Type B pancreatic cell (in vitro differentiated cells): ENCODE measurements around the gene PHB1. TPM values are rescaled to one million over a fixed set of nuclear protein-coding genes. Genes with fewer than 3 reads are reported as not detected.

Source experiments
- DNase-seq: peaks from one replicate; pipeline ENCODE4 v3.0.0; 2021; ENCODE audit warnings: mixed read lengths; ENCODE audit not compliant: unreplicated experiment; ENCODE audit errors: extremely low spot score
- H3K27ac Mint-ChIP-seq: 2 replicates; pipeline ENCODE4 v1.8.0; 2021; ENCODE audit warnings: mild to moderate bottlenecking, mixed read lengths
- H3K27me3 Mint-ChIP-seq: 2 replicates; pipeline ENCODE4 v1.8.0; 2021; ENCODE audit warnings: mixed read lengths
- H3K36me3 Mint-ChIP-seq: 2 replicates; pipeline ENCODE4 v1.8.0; 2021; ENCODE audit warnings: mixed read lengths
- H3K4me1 Mint-ChIP-seq: one replicate; pipeline ENCODE4 v1.8.0; 2021; ENCODE audit warnings: mixed read lengths; ENCODE audit not compliant: unreplicated experiment
- H3K4me3 Mint-ChIP-seq: 2 replicates; pipeline ENCODE4 v1.8.0; 2021; ENCODE audit warnings: mild to moderate bottlenecking, mixed read lengths
- H3K9me3 Mint-ChIP-seq: 2 replicates; pipeline ENCODE4 v1.8.0; 2021; ENCODE audit warnings: mixed read lengths
- total RNA-seq: library from RNA; stranded (reverse); gene quantifications from 2 replicates; pipeline ENCODE4 v1.2.1, GENCODE V29; 2021; ENCODE audit warnings: low replicate concordance
- TF ChIP-seq, protein P1 (sequence below): fragments of 200-600 bp; sonication (generic); conservative IDR thresholded peaks from 2 replicates; pipeline ENCODE4 v1.5.0; 2021; ENCODE audit warnings: antibody characterized with exemption, mild to moderate bottlenecking

The PHB1 gene
- total RNA-seq, 1 donor from 2014 or later = 231 TPM

DNA sequence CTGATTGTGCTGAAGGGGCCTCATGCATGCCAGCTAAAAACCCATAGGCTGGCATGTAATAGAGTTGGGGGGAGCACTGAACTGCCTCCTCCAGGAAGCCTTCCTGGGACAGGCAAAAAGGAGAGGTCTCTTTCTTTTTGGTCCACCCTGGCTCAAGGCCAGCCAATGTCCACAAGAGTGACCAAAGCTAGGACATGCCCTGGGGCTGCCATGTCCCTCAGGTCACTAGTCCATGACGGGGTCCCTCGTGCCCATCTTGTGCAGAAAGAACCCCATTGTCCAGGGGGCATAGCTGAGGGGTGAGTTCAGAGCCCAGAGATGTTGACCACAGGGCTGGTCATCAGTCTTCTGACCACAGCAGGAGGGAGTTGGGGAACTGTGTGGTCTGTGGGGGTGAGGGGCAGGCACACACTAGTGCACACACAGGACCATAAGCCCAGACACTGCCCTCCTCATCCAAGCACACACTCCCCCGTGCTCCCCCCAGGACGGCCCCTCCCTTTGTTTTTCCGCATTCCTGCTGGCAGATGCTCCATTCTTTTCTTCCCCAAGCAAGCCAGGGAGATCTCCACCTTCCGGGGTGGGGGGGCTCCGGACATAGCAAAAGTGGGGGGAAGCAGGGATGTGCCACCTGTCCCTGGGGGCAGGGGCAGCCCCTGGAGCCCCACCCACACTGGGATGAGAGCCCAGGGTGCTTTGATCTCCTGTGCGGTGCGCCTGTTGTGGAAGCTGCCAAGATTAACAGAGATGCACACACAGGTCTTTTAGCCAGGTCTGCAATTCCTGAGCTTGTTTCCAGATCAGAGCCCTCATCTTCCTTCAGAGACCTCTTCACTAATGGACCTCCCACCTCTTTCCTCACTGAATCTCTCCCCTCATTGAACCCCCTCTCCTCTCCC lies 25.2 kb upstream of the PHB1 start:
- TF ChIP-seq, protein P1, sequence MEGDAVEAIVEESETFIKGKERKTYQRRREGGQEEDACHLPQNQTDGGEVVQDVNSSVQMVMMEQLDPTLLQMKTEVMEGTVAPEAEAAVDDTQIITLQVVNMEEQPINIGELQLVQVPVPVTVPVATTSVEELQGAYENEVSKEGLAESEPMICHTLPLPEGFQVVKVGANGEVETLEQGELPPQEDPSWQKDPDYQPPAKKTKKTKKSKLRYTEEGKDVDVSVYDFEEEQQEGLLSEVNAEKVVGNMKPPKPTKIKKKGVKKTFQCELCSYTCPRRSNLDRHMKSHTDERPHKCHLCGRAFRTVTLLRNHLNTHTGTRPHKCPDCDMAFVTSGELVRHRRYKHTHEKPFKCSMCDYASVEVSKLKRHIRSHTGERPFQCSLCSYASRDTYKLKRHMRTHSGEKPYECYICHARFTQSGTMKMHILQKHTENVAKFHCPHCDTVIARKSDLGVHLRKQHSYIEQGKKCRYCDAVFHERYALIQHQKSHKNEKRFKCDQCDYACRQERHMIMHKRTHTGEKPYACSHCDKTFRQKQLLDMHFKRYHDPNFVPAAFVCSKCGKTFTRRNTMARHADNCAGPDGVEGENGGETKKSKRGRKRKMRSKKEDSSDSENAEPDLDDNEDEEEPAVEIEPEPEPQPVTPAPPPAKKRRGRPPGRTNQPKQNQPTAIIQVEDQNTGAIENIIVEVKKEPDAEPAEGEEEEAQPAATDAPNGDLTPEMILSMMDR = no peak
- no peak overlapping the region for H3K4me3 Mint-ChIP-seq
- H3K9me3 Mint-ChIP-seq = no peaks in the 10 kb centered on the region
- H3K4me1 Mint-ChIP-seq = peaks cover 54% of the 10 kb centered on the region
- peak overlapping the region; percentile 43 for H3K27ac Mint-ChIP-seq
- H3K27me3 Mint-ChIP-seq = peaks cover 61% of the 10 kb centered on the region
- no peaks in the 10 kb centered on the region for H3K36me3 Mint-ChIP-seq
- no peak for DNase-seq

DNA sequence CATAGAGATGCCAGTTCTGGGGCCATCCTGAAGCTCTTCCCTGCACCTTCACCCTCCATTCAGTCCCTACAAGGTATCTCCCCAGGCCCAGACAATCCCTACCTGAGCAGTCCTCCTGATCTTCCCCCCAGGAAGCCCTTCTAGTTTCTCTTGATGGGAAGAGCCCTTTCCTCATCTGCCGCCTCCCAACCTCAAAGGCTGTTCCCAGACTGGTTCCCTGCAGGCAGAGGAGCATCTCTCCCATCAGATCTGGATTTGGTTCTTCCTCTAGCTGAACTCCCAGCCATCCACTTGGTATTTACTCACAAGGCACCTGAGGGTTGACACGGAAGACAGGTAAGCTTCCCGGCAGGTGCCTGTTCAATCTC lies 24.6 kb upstream of the PHB1 start:
- H3K27ac Mint-ChIP-seq = peak overlapping the region; percentile 43
- peaks cover 61% of the 10 kb centered on the region for H3K27me3 Mint-ChIP-seq
- no peaks in the 10 kb centered on the region for H3K9me3 Mint-ChIP-seq
- H3K4me3 Mint-ChIP-seq = peak overlapping the region; percentile 66
- peaks cover 54% of the 10 kb centered on the region for H3K4me1 Mint-ChIP-seq
- no peaks in the 10 kb centered on the region for H3K36me3 Mint-ChIP-seq
- DNase-seq = no peak
- TF ChIP-seq, protein P1 = no peak

DNA sequence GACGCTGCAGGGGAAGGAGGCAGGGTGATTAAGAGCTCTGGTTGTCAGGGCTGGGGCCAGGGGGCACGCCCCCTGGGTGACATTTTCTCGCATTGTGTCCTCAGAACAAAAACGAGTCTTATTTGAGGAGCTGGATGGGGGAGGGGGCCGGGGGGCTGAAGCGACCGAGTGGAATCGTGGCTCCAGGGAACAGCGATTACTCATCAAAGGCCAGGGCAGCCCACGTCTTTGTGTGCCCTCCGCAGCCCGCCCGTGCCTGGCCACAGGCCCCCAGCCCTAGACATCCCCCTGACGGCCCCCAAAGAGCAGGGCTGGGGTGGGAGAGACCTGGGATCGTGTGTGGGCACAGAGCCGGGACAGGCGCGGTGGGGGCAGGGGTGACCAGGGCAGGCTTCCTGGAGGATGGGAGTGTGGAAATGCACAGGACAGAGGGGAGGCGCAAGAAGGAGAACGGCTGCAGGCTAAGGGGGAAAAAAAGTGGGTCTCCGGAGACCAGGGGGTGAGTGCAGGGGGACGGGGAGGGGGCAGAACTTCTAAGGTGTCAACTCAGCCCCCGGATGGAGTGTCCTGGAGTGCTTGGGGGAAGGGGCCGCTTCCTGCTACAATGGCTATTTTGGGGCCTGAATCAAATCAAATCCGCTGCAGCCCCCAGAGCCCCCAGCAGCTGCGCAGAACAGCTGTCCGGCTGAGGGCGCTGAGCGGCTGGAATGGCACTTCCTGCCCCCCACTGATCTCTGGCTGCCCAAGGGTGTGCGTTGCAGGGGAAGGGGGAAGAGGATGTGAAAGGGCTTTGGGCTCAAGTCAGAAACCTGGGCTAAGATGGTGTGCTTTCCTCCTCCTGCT lies 24.0 kb upstream of the PHB1 start:
- H3K27me3 Mint-ChIP-seq = peaks cover 59% of the 10 kb centered on the region
- no peaks in the 10 kb centered on the region for H3K9me3 Mint-ChIP-seq
- H3K4me3 Mint-ChIP-seq = peak overlapping the region; percentile 66
- peaks cover 50% of the 10 kb centered on the region for H3K4me1 Mint-ChIP-seq
- peak overlapping the region; percentile 43 for H3K27ac Mint-ChIP-seq
- DNase-seq = no peak
- H3K36me3 Mint-ChIP-seq = no peaks in the 10 kb centered on the region
- TF ChIP-seq, protein P1 = no peak

DNA sequence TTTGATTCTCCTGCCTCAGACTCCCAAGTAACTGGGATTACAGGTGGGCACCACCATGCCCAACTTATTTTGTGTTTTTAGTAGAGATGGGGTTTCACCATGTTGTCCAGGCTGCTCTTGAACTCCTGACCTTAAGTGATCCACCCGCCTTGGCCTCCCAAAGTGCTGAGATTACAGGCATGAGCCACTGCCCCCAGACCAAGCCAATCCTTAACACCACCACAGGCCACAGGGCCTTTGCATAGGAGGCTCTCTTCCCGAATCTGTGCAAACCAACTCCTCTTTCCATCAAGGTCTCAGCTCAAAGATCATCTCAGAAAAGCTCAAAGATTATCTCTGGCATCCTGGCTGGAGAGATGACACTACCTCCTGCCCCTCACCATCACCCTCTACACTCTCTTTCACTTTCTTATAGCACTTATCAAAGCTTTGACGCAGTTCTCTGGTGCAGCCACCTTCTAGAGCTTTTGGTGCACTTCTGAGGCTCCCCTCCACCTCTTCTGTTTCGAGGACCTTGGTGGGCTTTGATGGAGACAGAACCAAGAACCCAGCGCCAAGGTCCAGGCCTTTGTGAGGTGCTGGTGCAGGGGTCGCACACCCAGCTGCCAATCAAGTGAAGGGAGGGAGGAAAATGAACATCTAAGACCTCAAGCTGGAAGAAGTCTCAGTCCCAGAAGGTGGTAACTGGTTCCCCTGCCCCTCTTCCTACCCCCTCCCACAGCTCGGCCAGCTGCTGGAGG lies 23.2 kb upstream of the PHB1 start:
- H3K27ac Mint-ChIP-seq = no peak overlapping the region
- H3K4me3 Mint-ChIP-seq = no peak overlapping the region
- H3K27me3 Mint-ChIP-seq = peaks cover 53% of the 10 kb centered on the region

DNA sequence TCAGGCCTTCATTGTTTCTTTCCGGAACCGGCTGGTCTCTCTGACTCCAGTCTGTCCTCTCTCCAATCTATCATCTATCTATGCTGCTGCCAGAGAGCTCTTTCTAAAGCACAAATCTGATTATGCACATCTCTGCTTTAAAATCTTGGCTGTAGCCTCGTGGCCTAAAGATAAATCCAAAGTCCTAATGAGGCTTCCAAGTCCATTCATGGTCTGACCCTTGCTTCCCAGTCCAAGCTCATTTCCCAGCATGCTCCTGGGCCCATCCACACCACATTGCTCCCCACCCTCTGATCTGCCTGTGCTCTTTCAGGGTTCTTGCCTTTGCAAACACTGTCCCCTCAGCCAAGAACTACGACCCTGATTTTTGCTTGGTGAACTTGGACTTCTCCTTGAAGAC lies 21.5 kb upstream of the PHB1 start:
- H3K27ac Mint-ChIP-seq = no peak overlapping the region
- peaks cover 43% of the 10 kb centered on the region for H3K27me3 Mint-ChIP-seq
- peaks cover 46% of the 10 kb centered on the region for H3K4me1 Mint-ChIP-seq
- H3K36me3 Mint-ChIP-seq = no peaks in the 10 kb centered on the region
- no peak overlapping the region for H3K4me3 Mint-ChIP-seq
- H3K9me3 Mint-ChIP-seq = no peaks in the 10 kb centered on the region
- no peak for DNase-seq
- TF ChIP-seq, protein P1 = no peak

More for the DNA sequence above, 23.2 kb upstream of the PHB1 start:
- no peak for DNase-seq
- no peaks in the 10 kb centered on the region for H3K36me3 Mint-ChIP-seq
- no peaks in the 10 kb centered on the region for H3K9me3 Mint-ChIP-seq
- peaks cover 48% of the 10 kb centered on the region for H3K4me1 Mint-ChIP-seq
- TF ChIP-seq, protein P1 = no peak
